MCF 10A (cell line): ENCODE results near the gene ACYP2. TPM values are rescaled to one million over a fixed set of nuclear protein-coding genes. Genes with fewer than 3 reads are reported as not detected.
"Not testable (repeated sequence)": the region's sequence is repeated elsewhere in the genome, so short reads cannot be mapped to it uniquely, and the experiment has no call there.

Experiments used
- BruUV-seq: library from RNA; stranded (reverse); fragments of 400-500 nt; replicated peaks from 2 replicates; lab custom pipeline; 2021; lab: Mats Ljungman, UMichigan
- CTCF ChIA-PET: fragments of 300-600 bp; sonication (Branson Sonifier 250); formaldehyde crosslinking; extraction: SDS; loops from one replicate; lab custom pipeline; 2021; ENCODE audit warnings: antibody characterized with exemption, inconsistent platforms; lab: Yijun Ruan, JAX
- POLR2A ChIA-PET: fragments of 300-600, 350-650 bp; sonication (Branson Sonifier 250); formaldehyde crosslinking; extraction: SDS; loops from one replicate; lab custom pipeline; 2020; ENCODE audit warnings: antibody characterized with exemption, inconsistent platforms; lab: Yijun Ruan, JAX
- DNase-seq: peaks from one replicate; pipeline ENCODE4 v3.0.0-alpha.2; 2018; ENCODE audit not compliant: unreplicated experiment
- H3K27ac Mint-ChIP-seq: one replicate; pipeline ENCODE4 v1.8.0; 2022; ENCODE audit warnings: mild to moderate bottlenecking, low read depth, mixed read lengths; ENCODE audit not compliant: unreplicated experiment
- H3K27me3 Mint-ChIP-seq: one replicate; pipeline ENCODE4 v1.8.0; 2022; ENCODE audit warnings: mixed read lengths; ENCODE audit not compliant: insufficient read depth, unreplicated experiment
- H3K36me3 Mint-ChIP-seq: one replicate; pipeline ENCODE4 v1.8.0; 2022; ENCODE audit warnings: mild to moderate bottlenecking, moderate library complexity, mixed read lengths; ENCODE audit not compliant: insufficient read depth, unreplicated experiment
- H3K4me1 Mint-ChIP-seq: one replicate; pipeline ENCODE4 v1.8.0; 2022; ENCODE audit warnings: mixed read lengths; ENCODE audit not compliant: insufficient read depth, unreplicated experiment
- H3K4me3 Mint-ChIP-seq: one replicate; pipeline ENCODE4 v1.8.0; 2022; ENCODE audit warnings: mild to moderate bottlenecking, moderate library complexity, mixed read lengths; ENCODE audit not compliant: unreplicated experiment
- H3K9me3 Mint-ChIP-seq: one replicate; pipeline ENCODE4 v1.8.0; 2022; ENCODE audit warnings: mixed read lengths; ENCODE audit not compliant: unreplicated experiment
- intact Hi-C: fragments of 100-400 bp; cut with micrococcal nuclease; formaldehyde crosslinking; loops from 2 replicates; pipeline ENCODE4 v1.14.1; 2022
- total RNA-seq: library from RNA; stranded (reverse); gene quantifications from 2 replicates; pipeline ENCODE4 v1.2.3, GENCODE V29; 2022
- TF ChIP-seq, protein P1 (sequence below): fragments of 200-600 bp; IDR thresholded peaks from one replicate; pipeline ENCODE4 v1.8.0; 2022; ENCODE audit warnings: antibody characterized with exemption, mild to moderate bottlenecking; ENCODE audit not compliant: unreplicated experiment

ACYP2 gene
- total RNA-seq, 1 experiment from 2014 or later: 14.3 TPM

DNA sequence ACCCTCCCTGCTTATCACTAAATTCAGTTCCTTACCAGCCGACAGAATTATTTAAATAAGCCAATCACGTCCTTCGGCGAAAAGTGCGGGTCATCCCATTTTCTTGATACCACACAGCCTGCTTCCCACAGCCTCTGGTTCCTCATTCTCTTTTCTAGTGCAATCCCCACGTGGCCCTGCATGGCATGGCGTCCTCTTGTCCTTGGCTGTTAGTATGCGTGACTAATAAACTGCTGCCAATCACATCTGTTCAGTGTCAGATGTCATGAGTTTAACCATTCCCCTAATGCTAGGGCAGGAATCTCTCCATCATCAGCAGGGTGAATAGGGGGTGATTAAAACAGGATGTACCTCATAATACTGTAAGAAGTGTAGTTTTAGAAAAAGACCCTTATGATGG lies 203.4 kb downstream of the ACYP2 start:
- H3K27me3 Mint-ChIP-seq: no peaks in the 10 kb centered on the region
- no peak overlapping the region for H3K4me3 Mint-ChIP-seq
- intact Hi-C loops: no loop called here
- no peaks in the 10 kb centered on the region for H3K36me3 Mint-ChIP-seq
- BruUV-seq: no TSS peak
- ChIA-PET CTCF (no interaction called here), POLR2A (no interaction called here)
- H3K4me1 Mint-ChIP-seq: no peaks in the 10 kb centered on the region
- H3K27ac Mint-ChIP-seq: no peak overlapping the region
- no peaks in the 10 kb centered on the region for H3K9me3 Mint-ChIP-seq
- no peak for DNase-seq
- TF ChIP-seq, protein P1, sequence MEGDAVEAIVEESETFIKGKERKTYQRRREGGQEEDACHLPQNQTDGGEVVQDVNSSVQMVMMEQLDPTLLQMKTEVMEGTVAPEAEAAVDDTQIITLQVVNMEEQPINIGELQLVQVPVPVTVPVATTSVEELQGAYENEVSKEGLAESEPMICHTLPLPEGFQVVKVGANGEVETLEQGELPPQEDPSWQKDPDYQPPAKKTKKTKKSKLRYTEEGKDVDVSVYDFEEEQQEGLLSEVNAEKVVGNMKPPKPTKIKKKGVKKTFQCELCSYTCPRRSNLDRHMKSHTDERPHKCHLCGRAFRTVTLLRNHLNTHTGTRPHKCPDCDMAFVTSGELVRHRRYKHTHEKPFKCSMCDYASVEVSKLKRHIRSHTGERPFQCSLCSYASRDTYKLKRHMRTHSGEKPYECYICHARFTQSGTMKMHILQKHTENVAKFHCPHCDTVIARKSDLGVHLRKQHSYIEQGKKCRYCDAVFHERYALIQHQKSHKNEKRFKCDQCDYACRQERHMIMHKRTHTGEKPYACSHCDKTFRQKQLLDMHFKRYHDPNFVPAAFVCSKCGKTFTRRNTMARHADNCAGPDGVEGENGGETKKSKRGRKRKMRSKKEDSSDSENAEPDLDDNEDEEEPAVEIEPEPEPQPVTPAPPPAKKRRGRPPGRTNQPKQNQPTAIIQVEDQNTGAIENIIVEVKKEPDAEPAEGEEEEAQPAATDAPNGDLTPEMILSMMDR: no peak

DNA sequence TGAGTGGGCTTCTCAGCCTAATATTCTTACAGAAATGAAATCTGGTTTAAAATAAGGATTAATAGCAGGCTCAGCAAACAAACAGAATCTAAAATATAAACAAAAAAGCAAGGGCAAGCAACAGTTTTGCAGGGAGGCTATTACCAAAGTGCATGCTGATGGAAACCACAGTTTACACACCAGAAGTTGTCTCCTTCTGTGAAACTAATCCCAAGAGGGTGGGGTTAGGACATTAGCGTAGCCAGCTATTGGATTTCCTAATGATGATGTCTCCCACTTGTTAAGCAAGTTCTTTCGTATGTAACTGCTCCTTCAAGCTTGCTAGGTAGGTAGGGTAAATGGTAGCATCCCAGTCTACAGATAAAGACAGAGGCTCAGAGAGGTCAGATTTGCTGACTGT lies 205.6 kb downstream of the ACYP2 start:
- intact Hi-C loops: no loop called here
- no peak for DNase-seq
- Mint-ChIP-seq H3K4me1 (no peaks in the 10 kb centered on the region), H3K27ac (no peak overlapping the region), H3K27me3 (no peaks in the 10 kb centered on the region), H3K9me3 (no peaks in the 10 kb centered on the region), H3K4me3 (no peak overlapping the region), H3K36me3 (no peaks in the 10 kb centered on the region)
- CTCF ChIA-PET: interaction anchor here (0.7 kb wide), 1 partner anchor 215 kb away, joined by 3 read pairs; no protein-coding TSS in a partner anchor
- TF ChIP-seq, protein P1: no peak
- BruUV-seq: no TSS peak
- POLR2A ChIA-PET: no interaction called here

DNA sequence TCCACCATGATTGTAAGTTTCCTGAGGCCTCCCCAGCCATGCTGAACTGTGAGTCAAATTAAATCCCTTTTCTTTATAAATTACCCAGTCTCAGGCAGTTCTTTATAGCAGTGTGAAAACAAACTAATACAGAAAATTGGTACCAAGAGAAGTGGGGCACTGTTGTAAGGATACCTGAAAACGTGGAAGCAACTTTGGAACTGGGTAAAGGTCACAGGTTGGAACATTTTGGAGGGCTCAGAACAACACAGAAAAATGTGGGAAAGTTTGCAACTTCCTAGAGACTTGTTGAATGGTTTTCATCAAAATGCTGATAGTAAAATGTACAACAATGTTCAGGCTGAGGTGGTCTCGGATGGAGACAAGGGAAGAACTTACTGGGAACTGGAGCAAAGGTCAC lies 209.1 kb downstream of the ACYP2 start:
- CTCF ChIA-PET, POLR2A ChIA-PET, H3K36me3 Mint-ChIP-seq, H3K27me3 Mint-ChIP-seq, H3K4me3 Mint-ChIP-seq, DNase-seq, H3K27ac Mint-ChIP-seq, H3K9me3 Mint-ChIP-seq, intact Hi-C loops, H3K4me1 Mint-ChIP-seq, BruUV-seq: not testable (repeated sequence)

DNA sequence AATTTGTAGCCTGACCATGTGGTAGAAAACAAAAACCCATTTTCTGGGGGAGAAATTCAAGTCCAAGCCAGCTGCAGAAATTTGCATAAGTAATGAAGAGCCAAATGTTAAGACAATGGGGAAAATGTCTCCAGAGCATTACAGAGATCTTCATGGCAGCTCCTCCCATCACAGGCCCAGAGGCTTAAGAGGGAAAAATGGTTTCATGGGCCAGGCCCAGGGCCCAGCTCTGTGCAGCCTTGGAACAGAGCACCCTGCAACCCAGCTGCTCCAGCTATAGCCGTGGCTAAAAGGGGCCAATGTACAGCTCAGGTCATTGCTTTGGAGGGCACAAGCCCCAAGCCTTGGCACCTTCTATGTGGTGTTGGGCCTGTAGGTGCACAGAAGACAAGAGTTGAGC lies 209.7 kb downstream of the ACYP2 start:
- CTCF ChIA-PET: no interaction called here
- Mint-ChIP-seq H3K27me3 (no peaks in the 10 kb centered on the region), H3K9me3 (no peaks in the 10 kb centered on the region), H3K27ac (no peak overlapping the region), H3K4me3 (no peak overlapping the region), H3K4me1 (peaks cover 6% of the 10 kb centered on the region), H3K36me3 (no peaks in the 10 kb centered on the region)
- no TSS peak for BruUV-seq
- POLR2A ChIA-PET: no interaction called here
- intact Hi-C loops: no loop called here
- TF ChIP-seq, protein P1: no peak
- no peak for DNase-seq
